GM10248 (cell line): Measurements from ENCODE around the gene NSF.

ENCODE experiments used
- CTCF ChIA-PET: fragments of 300-600 bp; sonication (Branson Sonifier 250); formaldehyde crosslinking; extraction: SDS; loops from one replicate; lab custom pipeline; 2021; ENCODE audit warnings: antibody characterized with exemption; lab: Yijun Ruan, JAX
- POLR2A ChIA-PET: fragments of 350-650 bp; sonication (Branson Sonifier 250); formaldehyde crosslinking; extraction: SDS; loops from one replicate; lab custom pipeline; 2020; ENCODE audit warnings: antibody characterized with exemption; lab: Yijun Ruan, JAX
- DNase-seq: peaks from one replicate; pipeline ENCODE4 v3.0.0; 2012; ENCODE audit errors: extremely low spot score
- TF ChIP-seq, protein P1 (sequence below): IDR thresholded peaks from 2 replicates; pipeline ENCODE4 v1.5.1; 2012; ENCODE audit warnings: mild to moderate bottlenecking, low read depth; ENCODE audit errors: extremely low read depth, missing control alignments, control extremely low read depth

The NSF gene

DNA sequence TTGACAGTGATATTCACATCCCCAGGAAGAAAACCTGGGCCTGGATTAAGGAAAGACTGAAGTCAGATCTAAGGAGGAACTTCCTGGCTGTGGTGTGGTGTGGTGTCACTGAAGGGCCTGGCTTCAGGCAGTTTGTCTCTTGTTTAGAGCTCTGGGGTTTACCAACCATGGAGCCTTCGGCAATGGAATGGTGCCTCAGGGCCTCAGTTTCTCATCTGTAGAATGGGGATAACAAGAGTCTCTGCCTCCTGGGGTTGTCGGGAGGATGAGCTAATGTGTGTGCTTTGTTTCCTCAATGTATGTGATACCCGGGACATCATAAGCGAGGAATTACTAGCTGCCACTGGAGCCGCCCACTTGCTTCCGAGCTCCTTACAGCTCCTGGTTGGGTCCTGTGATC, 215.3 kb downstream of the NSF start:
- no peak for DNase-seq
- ChIA-PET POLR2A (no interaction called here), CTCF (interaction anchor here (1.7 kb wide), 1 partner anchor 8 kb away, joined by 3 read pairs; no protein-coding TSS in a partner anchor)
- TF ChIP-seq, protein P1, sequence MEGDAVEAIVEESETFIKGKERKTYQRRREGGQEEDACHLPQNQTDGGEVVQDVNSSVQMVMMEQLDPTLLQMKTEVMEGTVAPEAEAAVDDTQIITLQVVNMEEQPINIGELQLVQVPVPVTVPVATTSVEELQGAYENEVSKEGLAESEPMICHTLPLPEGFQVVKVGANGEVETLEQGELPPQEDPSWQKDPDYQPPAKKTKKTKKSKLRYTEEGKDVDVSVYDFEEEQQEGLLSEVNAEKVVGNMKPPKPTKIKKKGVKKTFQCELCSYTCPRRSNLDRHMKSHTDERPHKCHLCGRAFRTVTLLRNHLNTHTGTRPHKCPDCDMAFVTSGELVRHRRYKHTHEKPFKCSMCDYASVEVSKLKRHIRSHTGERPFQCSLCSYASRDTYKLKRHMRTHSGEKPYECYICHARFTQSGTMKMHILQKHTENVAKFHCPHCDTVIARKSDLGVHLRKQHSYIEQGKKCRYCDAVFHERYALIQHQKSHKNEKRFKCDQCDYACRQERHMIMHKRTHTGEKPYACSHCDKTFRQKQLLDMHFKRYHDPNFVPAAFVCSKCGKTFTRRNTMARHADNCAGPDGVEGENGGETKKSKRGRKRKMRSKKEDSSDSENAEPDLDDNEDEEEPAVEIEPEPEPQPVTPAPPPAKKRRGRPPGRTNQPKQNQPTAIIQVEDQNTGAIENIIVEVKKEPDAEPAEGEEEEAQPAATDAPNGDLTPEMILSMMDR = no peak
